ENCODE results near the gene PCBP4.

The PCBP4 gene

DNA sequence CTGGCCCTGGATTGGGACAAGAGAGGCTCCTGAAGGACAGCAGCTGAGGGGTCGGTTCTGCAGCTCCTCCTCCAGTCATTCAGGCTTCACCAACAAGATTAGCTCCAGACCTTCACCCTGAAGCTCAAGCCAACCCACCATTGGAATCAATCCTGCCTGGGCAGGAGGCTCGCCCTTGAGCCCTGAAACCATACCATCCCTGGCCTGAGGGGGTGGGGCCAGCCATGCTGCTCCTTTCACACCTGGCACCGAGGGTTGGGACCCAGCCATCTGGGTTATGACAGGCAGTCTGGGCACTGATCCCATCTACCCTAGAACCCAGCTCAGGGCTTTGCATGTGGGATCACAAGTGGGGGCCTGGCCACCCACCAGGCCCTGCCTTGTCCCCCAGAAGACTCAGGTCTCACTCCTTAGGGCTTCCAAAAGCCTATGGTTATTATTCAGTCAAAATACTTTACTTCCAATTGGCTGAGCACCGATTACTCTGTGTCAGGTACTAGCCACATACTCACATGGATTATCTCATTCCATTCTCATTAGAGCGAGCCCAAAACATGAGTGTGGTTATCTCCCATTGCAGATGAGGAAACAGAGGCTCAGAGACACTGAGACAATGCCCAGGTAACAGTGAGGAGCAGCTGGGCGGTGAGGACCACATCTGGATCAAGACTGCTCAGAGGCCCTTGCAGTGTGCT is 3.5 kb upstream of the PCBP4 start:
- DNase-seq: no peak

DNA sequence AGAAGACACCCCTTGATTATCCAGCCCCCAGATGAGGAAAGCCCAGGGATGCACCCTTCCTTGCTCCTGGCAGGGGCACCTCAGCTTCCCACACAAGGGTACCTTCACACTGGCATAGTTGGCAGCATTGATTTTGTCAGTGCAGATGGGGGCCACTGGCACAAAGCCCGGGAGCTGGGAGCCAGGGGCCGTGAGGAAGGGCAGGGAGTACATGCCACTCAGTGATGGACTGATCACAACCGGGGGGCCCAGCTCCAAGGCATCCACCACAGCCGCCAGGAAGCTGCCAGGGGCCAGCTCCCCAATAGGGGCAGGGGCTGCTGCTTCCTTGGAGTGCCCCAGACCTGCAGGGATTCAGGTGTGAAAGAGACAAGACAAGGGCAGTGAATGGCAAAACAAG is 2.6 kb upstream of the PCBP4 start:
- DNase-seq: no peak

GRCh38 chr3:51968883-51969678 is 1.8 kb upstream of the PCBP4 start:
- no peak for DNase-seq

DNA sequence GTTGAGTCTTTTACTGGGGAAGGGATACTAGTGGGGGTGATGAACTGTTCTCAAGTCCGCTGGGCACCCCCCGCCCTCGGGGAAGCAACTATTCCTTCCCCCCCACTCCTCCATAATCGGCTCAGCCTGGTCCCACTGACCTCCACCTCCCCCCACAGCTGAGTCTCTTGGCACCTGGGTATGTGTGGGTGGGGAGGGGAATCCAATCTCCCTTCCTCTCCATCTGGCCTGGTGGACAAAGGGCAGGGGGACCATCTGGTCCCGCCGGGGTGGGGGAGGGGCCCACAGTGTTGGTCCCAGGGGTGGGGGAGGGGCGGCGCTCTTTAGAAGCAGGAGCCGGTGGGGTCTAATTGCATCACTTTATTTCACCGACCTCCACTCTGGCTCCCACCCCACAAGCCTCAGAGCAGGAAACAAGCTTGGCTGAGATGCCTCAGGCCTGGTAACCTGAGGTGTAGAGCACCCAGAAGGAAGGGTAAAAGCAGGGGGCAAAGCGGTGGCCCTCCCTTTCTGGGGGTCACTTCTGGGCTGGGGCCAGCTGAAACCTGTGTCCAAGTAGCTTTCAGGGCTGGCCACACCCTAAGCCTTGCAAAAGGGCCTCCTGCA is 1.0 kb upstream of the PCBP4 start:
- DNase-seq: peak; percentile 31

DNA sequence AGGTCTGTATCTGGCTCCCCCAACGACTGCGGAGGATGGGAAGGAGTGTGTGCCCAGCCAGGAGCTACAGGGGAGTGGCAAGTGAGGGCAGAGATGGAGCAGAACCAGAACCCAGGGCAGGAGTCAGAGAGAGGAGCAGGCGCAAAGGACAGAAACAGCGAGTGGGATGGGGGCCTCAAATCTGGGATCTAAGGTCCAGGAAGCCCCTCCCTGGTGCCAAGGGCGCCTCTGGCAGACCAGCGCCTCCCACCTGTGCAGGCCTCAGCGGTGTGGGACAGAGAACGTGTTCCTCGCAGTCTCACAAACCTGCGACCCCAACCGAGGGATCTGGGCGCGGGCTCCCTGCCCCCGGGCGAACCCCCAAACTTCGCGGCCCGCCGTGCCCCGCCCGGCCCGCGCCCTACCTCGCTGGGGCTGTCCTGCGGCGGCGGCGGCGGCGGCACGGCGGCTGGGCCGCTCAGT is 301 bp downstream of the PCBP4 start:
- DNase-seq: no peak

DNA sequence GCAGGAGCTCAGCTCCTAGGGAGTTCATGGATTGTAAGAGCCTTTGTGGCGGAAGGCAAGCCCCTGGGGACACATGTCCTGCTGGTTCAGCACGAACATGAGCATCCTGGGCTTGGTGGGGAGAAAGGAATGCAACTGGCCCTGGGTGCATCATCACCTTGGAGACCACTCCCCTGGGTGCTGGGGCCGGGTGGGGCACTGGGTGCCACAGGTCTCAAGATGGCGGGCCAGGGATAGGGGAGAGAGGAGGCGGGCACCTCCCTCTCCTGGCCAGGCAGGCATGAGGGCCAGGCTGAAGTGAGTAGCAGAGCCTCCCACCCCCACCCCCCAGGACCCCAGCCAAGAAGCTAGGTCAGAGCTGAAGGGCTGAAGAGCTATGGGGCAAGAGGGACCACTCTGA is 768 bp downstream of the PCBP4 start:
- no peak for DNase-seq

GRCh38 chr3:51966016-51966415 is 1.2 kb downstream of the PCBP4 start:
- no peak for DNase-seq

GRCh38 chr3:51964521-51964920 is 2.7 kb downstream of the PCBP4 start:
- DNase-seq: no peak

DNA sequence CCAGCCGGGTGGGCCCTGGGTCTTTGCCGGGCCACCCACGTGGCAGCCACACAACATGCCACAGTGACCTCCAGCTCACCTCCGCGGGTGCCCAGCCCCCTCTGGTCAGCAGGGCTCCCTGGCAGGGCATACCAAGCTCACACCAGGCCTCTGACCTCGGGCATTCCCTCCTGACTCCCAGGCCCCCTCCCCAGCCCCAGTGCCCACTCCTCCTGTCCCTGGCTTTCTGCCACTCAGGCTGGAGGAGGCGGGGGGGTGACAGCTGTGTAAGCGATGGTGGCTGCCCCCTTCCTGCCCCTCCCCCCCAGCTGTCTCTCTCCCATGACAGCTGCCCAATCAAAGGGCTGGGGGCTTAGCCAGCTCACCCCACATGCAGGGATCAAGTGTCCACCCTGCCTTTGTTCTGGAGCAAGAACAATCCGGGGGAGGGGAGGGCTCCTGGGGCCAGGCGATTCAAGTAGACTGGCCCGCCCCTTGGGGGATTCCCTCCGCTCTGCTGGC is 3.3 kb downstream of the PCBP4 start:
- DNase-seq: no peak

DNA sequence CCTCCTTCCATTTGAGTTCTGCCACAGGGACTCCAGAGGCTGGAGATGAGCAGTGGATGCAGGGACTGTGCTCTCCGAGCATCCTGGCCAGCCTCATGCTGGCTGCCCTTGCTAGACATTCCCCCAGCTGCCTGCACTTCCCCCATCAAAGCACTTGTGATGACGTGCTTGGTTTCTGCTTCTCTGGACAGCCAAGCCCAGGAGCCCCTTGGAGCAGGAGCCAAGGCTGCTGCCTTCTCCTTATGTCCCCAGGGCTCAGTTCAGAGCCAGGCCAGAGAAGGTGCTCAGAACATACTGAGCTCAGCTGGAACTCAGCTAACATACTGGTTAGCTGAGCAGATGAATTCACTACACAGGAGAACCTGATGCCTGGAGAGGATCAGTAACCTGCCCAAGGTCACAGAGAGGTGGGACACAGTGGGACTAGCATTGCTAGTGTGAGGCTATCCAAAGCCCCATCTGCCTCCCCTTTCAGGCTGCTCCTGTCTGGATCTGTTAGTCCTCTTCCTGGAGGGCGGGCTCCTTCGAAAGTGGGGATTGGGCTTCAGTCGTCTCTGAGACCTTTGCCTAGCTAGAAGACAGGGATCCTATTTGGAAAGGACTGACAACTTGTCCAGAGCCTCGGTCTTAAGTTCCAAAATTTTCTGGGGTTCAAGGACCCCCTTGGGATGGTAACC is 4.3 kb downstream of the PCBP4 start:
- DNase-seq: no peak

DNA sequence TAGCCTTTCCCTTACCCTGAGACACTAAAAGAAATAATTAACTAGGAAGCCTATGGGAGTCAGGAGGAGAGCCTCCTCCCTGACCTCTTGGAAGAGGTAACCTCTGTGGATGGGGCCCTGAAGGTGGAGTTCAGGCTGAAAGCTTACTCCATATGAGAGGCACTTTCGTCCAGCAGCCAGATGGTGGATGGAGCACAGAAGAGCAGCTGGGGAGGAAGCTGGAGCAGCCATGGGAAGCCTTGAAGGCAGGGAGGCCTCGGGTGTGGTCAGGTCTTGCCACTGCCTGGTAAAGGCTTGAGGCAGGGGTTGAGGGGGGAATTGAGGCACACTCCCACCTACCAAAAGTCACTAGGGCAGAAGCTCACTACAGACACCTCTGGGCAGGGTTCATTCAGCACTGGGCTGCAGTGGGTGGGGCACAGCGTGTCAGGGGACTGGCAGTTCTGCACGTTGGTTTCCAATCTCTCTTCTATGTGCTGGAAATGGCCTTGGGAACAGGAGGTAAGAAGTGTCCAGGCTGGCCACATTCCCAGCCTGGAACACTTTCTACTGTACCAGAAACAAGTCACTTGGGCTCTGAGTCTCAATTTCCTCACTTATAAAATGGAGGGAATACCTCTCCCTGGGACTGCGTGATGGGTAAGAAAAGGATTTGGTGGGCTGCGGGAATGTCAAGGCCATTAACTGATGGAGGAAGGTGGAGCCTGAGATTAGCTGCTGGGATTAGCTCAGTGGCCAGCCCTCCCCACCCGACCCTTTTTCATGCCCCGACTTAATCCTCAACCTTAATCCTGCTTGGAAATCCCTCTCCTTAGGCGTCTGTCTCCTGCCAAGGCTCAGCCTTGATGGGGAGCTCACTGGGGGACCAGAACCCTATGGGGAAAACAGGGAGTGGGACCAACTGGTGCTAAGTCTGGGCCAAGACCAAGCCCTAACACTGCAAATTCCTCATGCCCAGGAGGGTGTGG is 5.4 kb downstream of the PCBP4 start:
- no peak for DNase-seq

DNA sequence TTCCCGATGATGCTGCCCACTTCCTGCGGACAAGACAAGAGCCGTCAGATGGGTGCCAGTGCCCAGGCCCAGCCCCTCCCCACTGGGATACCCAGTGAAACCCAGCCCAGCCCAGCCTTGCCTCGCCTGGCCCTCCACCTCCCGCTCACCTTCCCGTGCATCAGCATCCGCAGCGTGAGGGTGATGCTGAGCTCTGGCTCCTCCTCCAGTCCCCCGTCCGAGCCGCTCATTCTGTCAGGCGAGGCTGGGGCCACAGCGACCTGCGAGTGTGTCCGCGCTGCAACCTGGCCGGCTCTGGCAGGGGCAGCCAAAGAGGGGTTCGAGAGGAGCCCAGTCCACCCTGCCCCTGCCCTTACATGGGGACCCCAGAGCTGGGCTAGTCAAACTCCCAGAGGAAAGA is 6.2 kb downstream of the PCBP4 start:
- no peak for DNase-seq

- no peak for DNase-seq
Observed at GRCh38 chr3:51960386-51960785, 6.9 kb downstream of the PCBP4 start.

DNA sequence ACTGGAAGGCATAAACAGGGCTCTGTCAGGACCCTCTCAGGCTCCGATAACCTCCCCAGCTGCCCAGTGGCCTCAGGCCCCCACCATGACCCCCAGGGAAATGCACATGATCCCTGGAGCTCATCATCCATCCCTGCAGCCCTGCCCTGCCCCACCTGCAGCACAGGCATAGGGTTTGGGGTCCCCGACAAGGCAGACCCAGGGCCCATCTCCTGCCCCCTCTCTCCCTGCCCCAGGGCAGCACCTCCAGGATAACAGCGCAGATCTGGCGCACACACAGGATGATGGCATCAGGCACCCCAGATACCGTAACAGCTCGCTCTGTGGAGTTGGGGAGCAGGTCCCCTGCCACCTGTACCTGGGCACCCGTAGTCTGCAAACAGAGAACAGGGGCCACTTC is 7.6 kb downstream of the PCBP4 start:
- DNase-seq: no peak

- DNase-seq: no peak
Observed at GRCh38 chr3:51958603-51959521, 8.4 kb downstream of the PCBP4 start.

DNA sequence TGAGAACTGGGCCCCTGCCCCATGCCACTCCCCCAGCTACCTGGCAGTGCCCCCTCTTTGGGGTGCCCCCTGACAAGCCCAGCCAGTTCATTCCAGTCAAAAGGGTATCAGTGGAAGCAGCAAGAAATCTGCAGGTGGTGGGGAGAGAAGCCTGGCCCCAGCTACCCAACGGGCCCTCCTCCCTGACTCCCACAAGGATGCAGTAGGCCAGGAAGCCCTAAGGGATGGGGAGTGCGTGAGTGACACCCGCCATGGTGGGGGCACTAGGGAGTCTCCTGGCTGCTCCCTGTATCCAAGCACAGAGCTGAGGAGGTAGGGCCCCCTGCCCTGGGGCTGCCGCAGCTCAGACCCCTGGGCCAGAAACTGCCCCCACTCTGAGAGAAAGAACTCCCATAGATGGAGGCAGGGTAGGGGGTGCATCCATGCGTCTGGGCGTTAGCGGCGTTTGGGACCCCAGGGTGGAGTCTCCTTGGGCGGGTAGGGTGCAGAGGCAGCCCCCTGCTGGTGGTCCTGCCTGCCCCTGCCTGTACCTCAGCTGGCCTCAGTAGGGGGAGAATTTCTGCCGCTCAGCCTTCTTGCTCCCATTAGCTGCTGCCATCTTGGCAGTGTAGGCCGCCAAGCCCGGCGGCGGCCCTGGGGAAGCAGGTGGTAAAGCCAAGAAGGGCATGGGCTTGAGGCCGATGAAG is 9.6 kb downstream of the PCBP4 start:
- DNase-seq: no peak

DNA sequence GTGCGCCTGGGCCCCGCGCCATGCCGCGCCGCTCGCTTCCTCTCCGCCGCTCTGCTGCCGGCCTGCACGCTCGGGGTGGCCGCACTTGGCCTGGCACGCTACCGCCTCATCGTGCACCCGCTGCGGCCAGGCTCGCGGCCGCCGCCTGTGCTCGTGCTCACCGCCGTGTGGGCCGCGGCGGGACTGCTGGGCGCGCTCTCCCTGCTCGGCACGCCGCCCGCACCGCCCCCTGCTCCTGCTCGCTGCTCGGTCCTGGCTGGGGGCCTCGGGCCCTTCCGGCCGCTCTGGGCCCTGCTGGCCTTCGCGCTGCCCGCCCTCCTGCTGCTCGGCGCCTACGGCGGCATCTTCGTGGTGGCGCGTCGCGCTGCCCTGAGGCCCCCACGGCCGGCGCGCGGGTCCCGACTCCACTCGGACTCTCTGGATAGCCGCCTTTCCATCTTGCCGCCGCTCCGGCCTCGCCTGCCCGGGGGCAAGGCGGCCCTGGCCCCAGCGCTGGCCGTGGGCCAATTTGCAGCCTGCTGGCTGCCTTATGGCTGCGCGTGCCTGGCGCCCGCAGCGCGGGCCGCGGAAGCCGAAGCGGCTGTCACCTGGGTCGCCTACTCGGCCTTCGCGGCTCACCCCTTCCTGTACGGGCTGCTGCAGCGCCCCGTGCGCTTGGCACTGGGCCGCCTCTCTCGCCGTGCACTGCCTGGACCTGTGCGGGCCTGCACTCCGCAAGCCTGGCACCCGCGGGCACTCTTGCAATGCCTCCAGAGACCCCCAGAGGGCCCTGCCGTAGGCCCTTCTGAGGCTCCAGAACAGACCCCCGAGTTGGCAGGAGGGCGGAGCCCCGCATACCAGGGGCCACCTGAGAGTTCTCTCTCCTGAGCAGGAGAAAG is 11.1 kb downstream of the PCBP4 start:
- DNase-seq: peak; percentile 39

DNA sequence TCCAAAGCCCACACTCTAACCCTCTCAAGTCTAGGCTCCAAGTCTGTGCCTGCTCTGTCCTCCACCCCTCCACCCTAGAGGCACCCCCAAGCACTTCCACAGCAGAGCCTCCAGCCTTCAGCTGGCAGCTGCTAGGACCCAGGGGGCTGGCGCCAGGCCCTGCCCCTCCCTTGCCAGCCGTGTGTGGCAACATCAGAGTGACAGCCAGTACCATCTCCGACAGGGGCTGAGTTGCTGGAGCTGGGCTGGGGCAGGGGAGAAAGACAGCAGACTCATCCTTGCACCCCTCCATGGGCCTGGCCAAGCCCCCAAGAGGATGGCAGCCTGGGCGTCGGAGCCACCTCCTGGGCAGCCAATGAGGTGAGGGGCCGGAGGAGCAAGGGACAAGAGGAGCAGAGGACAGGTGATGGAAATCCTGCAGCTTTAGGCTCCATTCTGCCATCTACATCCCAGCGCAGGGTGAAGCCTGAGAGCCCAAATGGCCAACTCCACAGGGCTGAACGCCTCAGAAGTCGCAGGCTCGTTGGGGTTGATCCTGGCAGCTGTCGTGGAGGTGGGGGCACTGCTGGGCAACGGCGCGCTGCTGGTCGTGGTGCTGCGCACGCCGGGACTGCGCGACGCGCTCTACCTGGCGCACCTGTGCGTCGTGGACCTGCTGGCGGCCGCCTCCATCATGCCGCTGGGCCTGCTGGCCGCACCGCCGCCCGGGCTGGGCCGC is 11.9 kb downstream of the PCBP4 start, which contains the start of gene GPR62:
TSS of gene GPR62 (plus strand) at position 207 of the 718 bp plus-strand sequence. CDS start at position 479, 272 bp downstream.
- no peak for DNase-seq

All from fibroblast of skin of right quadriceps (primary cell).